Erythroblast (primary cell): Measurements from ENCODE around the gene UROD.
"Not testable (repeated sequence)": the region's sequence is repeated elsewhere in the genome, so short reads cannot be mapped to it uniquely, and the experiment has no call there.

Experiments
- GATA1 ChIP-seq: IDR thresholded peaks from 2 replicates; pipeline ENCODE4 v1.6.1; 2011; ENCODE audit warnings: low read depth, mild to moderate bottlenecking, control low read depth, low read length, moderate library complexity
- POLR2A ChIP-seq: IDR thresholded peaks from 2 replicates; pipeline ENCODE4 v1.6.1; 2011; ENCODE audit warnings: mild to moderate bottlenecking, low read length

GRCh38 chr1:44977372-44977771, 34.7 kb upstream of the UROD start:
- TF ChIP-seq POLR2A, GATA1: not testable (repeated sequence)
